ENCODE results near the gene FGFR2.

Gene FGFR2

DNA sequence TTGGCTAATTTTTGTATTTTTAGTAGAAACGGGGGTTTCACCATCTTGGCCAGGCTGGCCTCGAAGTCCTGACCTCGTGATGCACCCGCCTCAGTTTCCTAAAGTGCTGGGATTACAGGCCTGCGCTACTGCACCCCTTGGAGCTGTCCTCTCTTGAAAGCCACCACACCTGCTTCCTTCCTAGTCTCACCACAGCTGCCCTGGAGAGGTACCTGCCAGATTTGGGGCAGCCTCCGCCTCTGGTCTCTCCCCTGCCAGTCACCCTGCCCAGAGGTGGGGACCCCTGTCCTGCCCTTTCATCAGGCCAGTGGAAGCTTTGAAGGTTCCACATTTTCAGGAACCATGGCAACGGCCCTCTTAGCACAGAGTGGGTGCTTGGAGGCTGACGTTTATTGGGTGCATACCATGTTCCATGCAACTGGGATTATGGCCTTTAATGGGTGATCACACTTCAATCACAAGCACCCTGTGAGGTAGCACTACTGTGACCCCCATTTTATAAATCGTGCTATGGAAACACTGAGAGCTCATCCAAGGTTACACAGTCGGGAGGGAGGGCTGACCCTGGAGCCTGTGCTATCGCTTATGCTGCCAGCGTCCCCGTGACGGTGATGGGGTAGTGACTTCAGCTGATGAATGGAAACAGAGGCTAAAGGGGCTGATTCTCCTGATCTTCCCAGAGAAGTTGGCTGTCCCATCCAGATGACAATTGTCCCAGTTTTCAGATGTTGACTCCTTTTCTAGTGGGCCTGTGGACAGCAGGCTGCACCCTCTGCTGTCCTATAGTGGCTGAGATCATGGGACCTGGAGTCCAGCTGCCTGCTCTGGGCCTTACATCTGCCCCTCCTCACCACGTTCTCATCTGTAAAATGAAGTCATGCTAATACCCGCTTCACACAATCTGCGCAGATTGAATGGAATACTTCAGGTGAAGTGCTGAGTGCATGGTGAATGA lies 11.5 kb upstream of the FGFR2 start:
- DNase-seq, result no peak

DNA sequence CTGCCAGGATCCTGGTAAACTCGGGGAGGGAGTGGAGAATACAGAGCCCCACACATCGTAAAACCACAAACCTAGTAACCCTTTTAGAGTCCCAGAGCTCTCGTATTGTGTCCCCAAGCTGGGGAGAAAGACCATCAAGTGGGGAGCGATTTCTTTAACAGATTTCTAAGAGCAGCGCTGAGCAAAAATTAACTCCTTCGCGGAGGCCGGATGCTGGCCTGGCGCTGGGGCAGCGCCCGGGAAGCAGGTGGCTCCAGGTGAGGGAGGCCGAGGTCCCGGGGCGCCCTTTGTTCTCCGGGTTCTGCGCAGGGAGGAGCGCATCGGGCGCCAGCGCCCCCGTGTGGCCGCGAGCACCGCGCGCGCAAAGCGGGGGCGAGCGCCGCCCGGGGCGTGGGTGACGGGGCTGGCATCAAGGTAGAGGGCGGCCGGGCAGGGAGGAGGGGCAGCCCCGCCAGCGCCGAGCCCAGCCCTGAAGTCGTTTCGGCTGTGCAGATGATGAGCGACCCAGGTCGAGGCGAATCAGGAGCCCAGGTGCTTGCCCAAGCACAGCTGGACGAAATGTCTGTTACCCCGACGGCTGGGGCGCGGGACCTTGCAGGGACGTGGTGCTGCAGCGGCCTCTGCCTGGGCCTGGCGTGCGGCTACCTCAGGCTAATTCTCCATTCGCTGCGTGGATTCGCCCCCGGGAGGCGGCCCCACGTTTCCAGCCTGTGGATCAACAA lies 10.4 kb upstream of the FGFR2 start:
- peak; percentile 84 for DNase-seq

DNA sequence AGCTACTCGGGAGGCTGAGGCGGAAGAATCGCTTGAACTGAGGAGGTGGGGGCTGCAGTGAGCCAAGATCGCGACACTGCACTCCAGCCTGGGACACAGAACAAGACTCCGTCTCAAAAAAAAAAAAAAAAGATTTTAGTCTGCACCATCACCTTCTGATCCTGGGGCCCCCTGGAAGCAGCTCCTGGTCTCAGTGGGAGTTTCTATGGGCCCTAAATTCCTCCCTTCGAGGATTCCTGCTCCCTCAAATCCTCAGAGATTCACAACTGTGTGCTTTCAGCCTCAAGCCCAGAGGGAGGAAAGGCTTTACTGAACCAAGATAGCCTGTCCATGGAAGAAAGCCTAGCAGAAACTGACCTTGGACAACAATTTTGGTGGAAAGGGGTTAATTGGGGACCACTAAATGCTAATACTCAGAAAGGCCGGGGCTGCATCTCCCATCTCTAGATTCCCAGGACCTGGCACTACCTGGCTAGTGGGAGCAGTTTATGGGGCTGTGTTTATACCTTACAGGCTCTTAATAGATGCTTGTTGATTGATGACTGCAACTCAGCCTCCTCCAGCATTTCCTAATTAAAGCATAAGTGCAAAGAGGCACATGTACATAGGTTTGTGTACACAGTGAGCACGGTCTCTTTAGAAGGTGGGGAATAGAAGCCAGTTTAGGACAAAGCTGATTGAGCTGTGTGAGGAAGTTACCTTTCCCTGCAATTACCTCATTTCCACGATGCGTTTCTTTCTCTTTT lies 9.2 kb upstream of the FGFR2 start:
- peak; percentile 18 for DNase-seq

DNA sequence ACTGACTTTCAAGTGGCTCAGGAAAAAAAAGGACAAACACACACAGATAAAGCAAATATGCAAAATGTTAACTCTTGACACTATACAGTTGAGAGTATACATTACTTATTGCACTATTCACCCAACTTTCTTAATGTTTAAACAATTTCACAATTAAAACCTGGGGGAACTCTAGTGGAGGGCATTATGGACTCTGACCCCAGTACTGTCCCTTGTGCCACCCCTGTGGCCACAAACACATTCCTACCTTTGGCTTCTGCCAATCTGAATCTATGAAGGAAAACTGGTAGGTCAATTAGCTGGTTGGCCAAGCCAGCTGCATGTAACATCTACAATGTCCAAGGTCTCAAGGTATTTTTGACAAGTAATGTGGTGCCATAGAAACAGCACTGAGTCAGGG lies 7.5 kb upstream of the FGFR2 start:
- DNase-seq, result no peak

DNA sequence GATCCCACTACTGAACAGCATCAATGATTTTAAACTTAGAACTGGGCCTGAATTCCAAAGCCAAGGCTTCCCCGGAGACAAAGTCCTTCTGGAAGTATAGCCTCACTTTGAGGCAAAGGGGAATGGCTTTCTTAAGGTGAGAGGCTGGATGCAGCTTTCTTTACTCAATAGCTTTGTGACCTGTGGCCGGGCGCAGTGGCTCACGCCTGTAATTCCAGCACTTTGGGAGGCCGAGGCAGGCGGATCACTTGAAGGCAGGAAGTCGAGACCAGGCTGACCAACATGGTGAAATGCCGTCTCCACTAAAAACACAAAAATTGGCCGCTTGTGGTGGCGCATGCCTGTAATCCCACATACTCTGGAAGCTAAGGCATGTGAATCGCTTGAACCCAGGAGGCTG lies 3.2 kb upstream of the FGFR2 start:
- DNase-seq, result no peak

DNA sequence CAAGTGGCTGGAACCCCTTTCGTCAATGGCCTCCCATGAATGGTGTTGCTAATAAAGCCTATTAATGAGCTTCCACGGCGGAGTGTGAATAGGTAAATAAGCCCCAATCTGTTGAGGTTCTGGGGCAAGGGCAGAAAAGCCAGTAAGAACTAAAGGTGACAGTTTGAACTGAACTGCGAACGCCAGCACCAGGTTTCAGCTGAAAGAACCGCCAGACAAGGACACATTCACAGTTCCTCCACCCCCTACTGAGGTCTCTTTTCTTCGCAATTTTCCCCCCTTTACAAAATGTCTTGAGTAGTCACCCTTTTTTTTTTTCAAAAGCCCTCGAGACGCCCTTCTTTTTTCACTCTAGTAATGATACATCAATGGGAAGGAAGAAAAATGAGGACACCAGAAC lies 2.4 kb upstream of the FGFR2 start:
- DNase-seq, result no peak

DNA sequence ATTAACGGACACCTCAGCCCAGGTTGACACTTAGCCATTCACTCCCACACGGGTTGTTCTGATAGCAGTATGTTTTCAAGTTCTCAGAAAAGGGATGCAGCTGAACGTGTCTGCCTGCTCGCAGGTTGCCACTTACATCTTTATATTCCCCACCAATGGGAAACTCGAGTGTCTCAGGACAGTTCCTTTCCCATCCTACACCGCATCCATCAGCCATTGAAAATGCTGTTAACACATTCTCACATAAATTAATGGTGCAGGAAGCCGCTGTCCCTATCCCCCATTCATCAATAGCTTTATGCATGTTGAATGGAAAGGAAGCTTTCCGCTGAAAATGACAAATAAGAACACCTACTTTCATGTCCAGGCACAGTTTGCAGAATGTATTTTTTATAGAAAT lies 1.7 kb upstream of the FGFR2 start:
- DNase-seq, result no peak

DNA sequence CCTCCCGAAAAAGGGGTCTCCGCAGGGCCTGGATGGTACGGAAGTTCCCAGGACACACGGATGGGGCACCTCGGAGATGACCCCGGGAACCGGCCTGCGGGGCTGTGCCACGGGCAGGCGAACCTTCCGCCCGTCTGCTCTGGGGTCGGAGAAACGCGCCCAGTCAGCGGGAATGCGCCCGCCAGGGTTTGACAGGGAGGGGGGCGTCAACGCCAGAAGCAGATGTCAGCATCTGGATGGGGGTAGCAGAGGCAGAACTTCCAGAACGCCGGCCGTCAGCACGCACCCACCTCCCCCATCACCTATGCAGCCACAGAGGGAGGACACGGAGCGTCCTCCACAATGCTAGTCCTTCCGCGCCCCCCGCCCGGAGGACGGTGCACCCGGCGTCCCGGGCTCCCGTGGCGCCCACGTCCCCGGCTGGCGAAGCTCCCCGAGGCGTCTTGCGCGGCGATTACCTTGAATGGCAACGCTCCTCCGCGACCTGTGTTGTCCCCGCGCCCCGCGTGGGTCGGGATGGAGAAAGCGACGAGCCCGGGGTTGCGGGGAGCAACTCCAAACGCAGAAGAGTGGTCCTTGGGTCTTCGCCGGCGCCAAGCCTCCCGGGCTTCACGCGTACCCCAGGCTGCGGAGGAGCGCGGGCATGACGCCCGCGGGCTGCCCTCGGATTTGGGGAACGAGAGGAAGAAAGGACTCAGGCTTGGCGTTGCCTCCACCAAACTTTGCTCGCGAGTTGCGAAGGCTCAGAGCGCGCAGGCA lies 561 bp downstream of the FGFR2 start:
- peak; percentile 52 for DNase-seq

DNA sequence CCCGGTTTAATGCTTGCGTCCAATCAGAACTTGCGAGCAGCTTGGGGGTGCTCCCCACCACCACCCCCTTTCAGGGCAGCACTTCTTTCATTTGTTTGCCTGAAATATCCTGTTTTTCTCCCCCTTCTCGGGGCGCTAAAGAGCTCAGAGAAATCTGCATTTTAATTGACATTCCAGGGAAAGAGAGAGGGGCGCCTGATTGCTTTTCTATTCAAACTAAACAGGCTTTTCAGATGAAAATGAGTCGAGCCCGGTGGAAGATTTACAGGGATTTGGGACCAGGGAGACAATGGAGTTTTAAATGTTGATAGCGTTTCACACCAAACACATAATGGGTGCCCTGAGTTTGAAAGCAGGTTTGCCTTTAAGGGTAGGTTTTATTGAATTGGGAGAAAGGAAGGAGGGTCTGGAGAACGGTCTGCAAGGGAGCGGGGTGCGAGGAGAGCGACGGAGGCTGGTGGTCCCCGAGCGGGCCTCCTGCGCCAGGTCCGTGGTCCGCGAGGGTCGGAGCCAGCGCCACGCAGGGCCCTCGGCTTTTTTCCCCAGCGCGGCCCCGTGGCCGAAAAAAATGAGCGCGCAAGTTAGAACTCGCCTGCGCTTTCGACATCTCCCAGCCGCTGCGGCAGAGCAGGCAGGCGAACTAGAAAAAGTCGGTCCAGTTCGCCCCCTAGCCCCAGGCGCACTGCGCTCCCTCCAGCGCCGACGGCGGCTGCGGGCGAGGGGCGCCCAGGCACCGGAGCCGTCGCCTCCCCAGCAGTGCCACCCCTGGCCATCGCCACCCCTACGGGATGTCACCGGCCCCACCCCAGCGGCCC lies 1.3 kb downstream of the FGFR2 start:
- peak; percentile 62 for DNase-seq

DNA sequence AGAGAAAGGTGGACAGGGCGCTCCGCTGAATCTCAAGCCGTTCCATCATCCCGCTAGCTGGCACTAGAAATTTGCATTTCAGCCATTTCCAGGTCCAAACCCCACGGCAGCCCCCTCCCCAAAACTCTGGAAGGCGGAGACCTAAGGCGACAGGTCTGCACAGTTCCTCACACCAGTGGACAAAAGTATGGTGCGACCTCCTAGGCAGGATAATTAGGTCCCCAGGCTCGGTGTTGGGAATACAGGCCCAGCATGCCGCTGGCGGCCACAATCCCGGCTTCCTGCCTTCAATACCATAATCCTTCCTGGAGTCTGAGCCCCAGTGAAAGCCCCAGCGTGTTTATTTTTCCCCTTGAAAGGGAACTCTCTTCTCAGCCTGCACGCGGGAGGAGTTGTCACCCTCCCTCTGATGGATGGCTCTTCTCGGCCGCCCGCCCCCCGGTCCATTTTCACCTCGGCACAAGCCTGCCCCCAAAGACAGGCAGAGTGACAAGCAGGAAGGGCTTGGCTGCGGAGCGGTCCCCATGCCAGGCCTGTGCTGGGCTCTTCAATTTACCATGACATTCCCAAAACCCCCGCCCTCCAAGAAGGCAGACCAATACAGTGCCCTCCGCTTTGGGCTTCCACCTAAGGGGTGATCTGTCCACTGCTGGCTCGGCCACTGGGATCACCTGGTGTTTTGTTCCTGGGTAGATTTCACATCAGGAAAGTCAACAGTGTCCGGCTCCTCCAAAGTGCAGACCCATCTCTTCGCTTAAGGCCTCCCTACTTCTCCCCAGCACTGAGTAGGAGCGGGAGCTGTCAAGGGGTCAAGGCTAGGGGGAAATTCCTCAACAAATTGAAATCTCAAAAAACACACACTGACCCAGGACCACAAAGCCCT lies 2.2 kb downstream of the FGFR2 start:
- DNase-seq, result peak; percentile 21

DNA sequence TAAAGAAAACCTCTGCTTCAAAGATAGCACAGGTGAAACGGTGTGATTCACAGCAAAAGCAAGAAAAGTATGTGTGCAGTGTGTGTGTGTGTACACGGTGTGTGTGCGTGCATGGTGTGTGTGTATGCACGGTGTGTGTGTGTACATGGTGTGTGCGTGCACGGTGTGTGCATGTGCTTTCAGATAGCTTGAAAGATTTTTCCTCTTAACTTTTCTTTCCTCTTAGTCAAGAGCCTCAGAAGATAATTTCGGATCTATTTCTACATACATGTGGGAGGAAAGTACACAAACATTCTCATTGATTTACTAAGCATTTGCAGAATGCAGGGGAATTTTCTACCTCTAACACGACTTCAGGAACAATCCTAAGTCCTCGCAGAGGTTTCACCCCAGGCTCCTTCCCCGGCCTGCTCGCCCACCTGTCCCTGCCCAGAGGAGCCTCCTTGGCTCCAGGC lies 2.9 kb downstream of the FGFR2 start:
- DNase-seq, result no peak

DNA sequence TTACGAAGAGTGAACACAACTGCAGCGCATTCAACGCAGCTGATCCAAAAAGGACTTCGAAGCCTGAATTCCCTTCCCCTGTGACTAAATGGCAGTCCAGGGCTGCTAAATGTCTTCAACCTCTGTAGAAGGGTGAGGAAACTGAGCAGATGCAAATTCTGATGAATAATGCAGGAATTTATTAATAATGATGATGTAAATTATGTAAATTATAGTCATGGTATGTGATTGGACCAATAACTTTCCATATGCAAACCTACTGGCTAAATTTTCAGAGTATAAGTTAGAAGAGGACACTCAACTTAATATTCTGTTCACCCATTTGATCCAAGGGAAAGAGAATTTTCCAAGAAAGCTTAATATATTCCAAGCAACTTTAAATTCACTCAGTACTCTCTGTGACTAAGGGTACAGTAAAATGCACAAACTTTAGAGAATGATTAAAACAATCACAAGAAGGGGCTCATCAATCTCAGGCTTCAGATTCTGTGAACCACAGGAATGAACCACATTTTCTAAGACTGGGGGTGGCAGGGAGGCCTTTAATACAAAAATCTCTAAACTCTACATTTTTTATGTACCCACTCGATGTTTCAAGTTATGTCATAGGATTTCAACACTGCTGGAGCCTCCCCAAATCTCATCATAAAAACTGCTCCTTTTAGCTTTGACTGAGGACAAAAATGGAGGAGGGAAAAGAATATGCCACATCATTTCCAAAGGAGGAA lies 3.5 kb downstream of the FGFR2 start:
- DNase-seq, result no peak

DNA sequence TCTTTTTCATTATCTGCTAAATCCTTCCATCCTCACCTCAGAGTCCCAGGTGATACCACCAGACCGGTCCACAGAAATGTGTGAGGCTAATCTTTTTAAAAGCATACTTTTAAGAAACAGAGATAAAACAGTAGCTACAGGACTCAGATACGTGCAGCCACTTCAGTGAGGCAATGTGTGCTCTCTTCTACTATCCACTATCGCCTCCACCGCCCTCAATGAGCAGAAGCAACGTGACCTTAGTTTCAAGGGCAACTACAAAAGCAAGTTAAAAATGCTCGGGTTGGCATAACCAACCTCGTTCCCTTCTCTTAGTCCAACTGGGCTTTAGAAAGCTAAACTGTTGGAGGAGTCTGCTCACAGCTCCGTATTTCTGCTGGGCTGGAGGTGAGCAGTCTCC lies 4.2 kb downstream of the FGFR2 start:
- no peak for DNase-seq

DNA sequence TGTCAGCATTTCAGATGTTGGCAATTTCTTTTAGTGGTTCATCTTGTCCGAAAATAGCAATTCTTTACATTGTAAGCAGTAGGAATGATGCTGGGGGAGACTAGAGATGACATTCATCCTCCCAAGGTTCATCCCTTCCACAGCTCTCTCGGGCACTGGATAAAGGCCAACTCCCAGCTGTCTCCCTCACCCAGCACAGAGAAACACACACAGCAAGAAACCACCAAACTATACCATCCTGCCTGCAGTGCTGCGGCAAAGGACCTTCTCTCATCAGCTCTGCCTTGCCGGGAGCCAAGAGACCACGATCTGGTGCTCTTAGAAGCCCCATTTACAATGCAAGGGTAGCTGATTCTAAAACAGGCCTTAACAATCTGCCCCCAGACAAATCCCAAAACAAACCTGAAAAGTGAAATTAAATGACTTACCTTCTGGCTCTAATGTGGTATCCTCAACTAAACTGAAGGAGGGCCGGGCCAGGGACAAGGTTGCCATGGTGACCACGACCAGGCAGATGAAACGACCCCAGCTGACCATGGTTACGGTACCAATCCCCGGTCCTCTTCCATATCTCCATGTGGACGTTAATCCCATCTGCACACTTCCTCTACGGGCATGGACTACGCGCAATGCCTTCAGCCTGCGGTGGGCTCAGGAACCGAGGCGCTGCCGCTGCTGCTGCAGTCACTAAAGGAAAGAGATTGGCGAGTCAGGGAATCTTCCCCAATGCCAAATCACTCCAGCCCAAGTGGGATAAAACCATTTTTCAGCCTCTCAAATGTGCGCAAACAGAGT lies 4.8 kb downstream of the FGFR2 start:
- DNase-seq, result no peak

DNA sequence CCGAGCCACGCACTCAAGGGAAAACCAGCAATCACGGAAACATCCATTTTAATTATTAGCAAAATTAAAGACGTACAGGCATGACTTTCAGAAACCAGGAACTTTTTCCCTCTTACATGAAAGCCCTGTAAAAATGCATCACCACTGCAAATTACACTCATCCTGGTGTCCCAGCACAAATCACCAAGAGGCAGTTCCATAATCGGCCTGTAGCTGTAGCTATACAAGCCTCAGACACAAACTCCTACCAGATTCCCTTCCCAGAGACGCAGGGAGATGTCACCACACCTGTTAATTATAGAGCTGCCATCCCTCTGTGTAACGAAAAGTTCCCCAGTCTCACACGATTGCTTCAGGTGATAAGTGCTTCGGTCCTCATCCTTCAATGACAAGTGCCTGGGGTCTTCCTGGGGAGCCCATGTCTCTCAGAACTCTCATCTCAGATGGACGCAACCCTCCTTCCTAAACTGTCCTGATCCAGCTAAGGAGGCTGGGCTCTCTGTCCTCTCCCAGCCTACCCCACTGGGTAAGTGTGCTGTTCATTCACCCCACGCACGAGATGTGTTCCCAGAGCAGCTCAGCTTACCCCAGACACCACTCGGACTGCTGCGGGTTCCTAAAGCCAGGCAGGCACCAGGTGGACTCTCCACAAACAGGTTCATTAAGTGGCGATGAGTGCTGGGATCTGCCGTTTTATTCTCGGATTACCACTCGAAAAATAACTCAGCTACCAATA lies 5.9 kb downstream of the FGFR2 start:
- DNase-seq, result no peak

DNA sequence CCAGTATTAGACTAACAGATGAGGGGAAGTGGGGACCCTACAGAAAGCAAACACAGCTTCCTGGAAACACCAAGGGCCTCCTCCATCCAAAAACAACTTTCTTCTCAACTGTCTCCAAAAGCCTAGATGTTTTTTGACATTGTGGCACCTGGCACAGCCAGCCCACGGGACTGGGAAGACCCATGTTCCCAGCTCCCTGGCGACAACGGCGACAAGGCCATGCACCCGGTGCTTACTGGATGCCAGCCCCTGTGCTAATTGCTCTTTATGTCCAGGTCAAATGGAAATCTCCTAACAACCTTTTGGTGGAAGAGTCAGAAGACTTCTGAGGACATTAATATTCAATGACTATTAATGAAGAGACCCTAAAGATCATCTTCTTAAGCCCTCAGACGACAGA lies 7.1 kb downstream of the FGFR2 start:
- DNase-seq, result no peak

DNA sequence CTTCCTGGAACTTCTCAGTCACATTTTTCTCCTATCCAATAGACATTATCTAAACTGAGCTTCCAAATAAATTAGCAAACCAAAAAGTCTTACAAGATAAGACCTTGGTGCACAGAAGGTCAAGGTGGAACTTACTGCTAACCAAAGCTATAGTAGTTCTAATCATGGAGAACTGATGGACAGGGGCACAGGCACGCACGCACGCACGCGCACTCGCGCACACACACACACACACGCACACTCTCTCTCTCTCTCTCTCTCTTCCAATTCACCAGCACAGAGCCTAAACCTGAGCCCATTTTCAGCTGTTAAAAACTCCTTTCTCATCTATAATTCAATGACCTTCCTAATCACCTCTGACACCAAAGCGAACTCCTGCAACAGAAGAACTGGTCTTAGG lies 7.5 kb downstream of the FGFR2 start:
- no peak for DNase-seq

DNA sequence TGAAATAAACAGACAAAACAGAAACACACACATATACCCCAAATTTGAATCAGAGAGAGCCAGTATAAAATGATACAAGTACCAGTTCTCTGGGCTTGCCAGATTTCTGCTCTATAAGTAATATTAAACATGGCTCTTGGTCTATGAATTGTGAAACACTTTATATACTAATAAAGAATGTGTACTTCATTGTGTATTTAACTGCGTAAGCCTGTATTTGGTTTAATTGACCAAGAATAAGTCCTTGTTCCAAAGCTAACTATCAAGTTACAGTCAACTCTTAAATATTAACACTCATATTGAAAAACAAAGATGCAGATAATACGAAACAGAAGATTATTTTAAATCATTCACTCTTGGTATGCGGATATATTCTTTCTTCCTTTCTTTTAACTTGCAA lies 8.7 kb downstream of the FGFR2 start:
- DNase-seq, result no peak
